Measurements from ENCODE around the gene SH3RF1.

- TF ChIP-seq, protein P1, sequence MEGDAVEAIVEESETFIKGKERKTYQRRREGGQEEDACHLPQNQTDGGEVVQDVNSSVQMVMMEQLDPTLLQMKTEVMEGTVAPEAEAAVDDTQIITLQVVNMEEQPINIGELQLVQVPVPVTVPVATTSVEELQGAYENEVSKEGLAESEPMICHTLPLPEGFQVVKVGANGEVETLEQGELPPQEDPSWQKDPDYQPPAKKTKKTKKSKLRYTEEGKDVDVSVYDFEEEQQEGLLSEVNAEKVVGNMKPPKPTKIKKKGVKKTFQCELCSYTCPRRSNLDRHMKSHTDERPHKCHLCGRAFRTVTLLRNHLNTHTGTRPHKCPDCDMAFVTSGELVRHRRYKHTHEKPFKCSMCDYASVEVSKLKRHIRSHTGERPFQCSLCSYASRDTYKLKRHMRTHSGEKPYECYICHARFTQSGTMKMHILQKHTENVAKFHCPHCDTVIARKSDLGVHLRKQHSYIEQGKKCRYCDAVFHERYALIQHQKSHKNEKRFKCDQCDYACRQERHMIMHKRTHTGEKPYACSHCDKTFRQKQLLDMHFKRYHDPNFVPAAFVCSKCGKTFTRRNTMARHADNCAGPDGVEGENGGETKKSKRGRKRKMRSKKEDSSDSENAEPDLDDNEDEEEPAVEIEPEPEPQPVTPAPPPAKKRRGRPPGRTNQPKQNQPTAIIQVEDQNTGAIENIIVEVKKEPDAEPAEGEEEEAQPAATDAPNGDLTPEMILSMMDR (IDR thresholded peaks at IDR 0.05; ENCODE audit: low read depth, low read length): no peak
- TF ChIP-seq EZH2phosphoT487 (IDR thresholded peaks at IDR 0.05; ENCODE audit: low read depth): no peak
Measured at GRCh38 chr4:169160825-169161224, 109.9 kb downstream of the SH3RF1 start.
